ENCODE measurements around the gene SCG3. TPM values are rescaled to one million over a fixed set of nuclear protein-coding genes. Genes with fewer than 3 reads are reported as not detected.

The SCG3 gene
- total and polyA plus RNA-seq, 2 donors from 2014 or later: 0.11 to 0.13 TPM

DNA sequence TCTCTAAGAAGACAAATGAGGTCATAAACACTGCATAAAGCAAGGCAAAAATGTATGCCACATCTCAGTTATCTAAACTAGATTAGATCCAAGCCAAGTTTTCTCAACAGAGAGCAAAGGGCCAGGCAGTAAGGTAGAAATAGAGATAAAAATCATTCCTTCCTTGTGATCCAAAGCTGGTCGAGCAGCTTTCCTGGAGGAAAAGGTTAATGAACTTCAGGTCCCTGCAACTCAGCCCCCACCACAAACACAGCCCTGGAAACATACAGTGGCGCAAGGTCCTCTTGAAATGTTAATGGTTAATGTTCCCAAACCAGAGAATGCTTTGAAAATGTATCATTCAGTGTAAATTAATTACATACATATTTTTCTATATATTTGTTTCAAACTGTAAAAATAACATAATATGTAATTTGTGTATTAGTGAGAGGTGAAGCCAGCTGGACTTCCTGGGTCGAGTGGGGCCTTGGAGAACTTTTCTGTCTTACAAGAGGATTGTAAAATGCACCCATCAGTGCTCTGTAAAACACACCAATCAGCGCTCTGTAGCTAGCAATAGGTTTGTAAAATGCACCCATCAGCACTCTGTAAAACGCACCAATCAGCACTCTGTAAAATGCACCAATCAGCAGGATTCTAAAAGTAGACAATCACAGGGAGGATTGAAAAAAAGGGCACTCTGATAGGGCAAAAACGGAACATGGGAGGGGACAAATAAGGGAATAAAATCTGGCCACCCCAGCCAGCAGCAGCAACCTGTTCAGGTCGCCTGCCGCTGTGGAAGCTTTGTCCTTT, 39.1 kb downstream of the SCG3 start:
- peak in 2 of 5 donors; percentile 5 to 9 for DNase-seq
- Histone ChIP-seq H3K27ac (ENCODE audit: low read depth in 2 of 2, low read length in 2 of 2) (no peak overlapping the region), H3K4me3 (ENCODE audit: low read length in 3 of 3) (no peak overlapping the region), H3K9ac (ENCODE audit: low read length in 3 of 3) (no peak overlapping the region), H3K4me1 (ENCODE audit: control insufficient read depth in 2 of 3, insufficient read depth in 2 of 3, low read depth in 1 of 3, low read length in 3 of 3) (no peaks in the 10 kb centered on the region), H3K9me3 (ENCODE audit: control insufficient read depth in 2 of 3, insufficient read depth in 1 of 3, low read length in 3 of 3) (no peaks in the 10 kb centered on the region), H3K27me3 (ENCODE audit: control insufficient read depth, insufficient read depth, low read length) (no peaks in the 10 kb centered on the region), H3K36me3 (ENCODE audit: control insufficient read depth in 2 of 3, insufficient read depth in 3 of 3, low read length in 3 of 3) (peaks cover 0 to 3% (median 2%) of the 10 kb centered on the region in 3 donors)
- intact Hi-C loops (cut with DNase I): no loop called here
- no peak for FAIRE-seq
- TF ChIP-seq, protein P1, sequence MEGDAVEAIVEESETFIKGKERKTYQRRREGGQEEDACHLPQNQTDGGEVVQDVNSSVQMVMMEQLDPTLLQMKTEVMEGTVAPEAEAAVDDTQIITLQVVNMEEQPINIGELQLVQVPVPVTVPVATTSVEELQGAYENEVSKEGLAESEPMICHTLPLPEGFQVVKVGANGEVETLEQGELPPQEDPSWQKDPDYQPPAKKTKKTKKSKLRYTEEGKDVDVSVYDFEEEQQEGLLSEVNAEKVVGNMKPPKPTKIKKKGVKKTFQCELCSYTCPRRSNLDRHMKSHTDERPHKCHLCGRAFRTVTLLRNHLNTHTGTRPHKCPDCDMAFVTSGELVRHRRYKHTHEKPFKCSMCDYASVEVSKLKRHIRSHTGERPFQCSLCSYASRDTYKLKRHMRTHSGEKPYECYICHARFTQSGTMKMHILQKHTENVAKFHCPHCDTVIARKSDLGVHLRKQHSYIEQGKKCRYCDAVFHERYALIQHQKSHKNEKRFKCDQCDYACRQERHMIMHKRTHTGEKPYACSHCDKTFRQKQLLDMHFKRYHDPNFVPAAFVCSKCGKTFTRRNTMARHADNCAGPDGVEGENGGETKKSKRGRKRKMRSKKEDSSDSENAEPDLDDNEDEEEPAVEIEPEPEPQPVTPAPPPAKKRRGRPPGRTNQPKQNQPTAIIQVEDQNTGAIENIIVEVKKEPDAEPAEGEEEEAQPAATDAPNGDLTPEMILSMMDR (IDR thresholded peaks at IDR 0.05; ENCODE audit: borderline replicate concordance, extremely low read depth, insufficient read depth): no peak

DNA sequence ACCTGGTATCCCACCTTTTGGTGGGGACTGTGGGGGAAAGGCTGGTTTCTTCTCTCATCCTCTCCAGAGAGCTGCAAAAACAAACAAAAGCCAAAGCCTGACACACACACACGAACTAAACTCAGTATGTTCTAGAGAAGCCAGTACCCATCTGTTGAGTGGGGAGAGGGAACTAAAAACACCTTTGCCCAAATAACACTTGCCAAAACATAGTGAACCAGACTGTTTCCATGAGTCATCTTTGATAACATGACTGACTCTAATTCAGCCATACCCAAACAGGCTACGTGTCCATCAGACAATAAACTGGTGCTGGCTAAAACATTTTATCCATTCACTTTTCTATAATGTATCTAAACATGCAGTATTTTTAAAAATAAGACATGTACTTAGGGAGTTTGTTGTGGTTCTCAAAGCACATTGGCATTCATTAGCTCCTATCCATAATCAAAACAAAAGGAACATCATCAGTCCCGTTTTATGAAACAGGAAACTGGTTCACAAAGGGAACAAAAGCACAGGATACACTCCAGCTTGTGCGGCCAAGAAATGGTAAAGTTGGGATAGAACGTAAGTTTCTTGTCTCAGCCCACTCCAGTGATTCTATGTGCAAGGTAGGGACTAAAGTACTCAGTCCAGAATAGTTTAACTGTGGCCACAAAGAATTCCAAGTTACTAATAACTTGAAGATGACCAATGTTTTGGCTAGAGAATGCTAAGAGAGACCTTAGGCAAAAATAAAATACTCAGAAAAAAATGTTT, 40.1 kb downstream of the SCG3 start:
- H3K4me1 ChIP-seq (ENCODE audit: control insufficient read depth in 2 of 3, insufficient read depth in 2 of 3, low read depth in 1 of 3, low read length in 3 of 3): peaks cover 0 to 2% (median 0%) of the 10 kb centered on the region in 3 donors
- FAIRE-seq: no peak
- DNase-seq: no peak
- H3K27me3 ChIP-seq (ENCODE audit: control insufficient read depth, insufficient read depth, low read length): no peaks in the 10 kb centered on the region
- intact Hi-C loops (cut with DNase I): no loop called here
- TF ChIP-seq, protein P1 (IDR thresholded peaks at IDR 0.05; ENCODE audit: borderline replicate concordance, extremely low read depth, insufficient read depth): no peak
- peaks cover 0 to 3% (median 2%) of the 10 kb centered on the region in 3 donors for H3K36me3 ChIP-seq (ENCODE audit: control insufficient read depth in 2 of 3, insufficient read depth in 3 of 3, low read length in 3 of 3)
- no peak overlapping the region for H3K9ac ChIP-seq (ENCODE audit: low read length in 3 of 3)
- no peak overlapping the region for H3K27ac ChIP-seq (ENCODE audit: low read depth in 2 of 2, low read length in 2 of 2)
- no peak overlapping the region for H3K4me3 ChIP-seq (ENCODE audit: low read length in 3 of 3)
- no peaks in the 10 kb centered on the region for H3K9me3 ChIP-seq (ENCODE audit: control insufficient read depth in 2 of 3, insufficient read depth in 1 of 3, low read length in 3 of 3)

DNA sequence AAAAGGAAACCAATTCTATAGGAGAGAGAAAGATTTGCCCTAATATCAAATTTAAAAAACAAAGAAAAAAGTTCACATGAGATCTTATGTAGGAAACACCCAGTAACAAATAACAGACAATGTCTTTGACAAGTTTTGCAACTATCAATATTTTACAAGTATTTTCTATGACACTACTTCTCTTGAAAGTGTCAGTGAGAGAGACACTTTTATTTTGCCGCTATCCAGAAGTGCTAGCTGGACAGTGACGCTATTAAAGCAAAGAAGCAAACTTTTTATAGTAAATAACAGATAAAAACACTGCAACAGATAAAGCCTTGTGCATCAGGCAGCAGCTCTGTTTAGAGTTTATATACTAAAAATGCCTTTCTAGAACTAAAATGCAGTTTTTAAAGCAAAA, 42.9 kb downstream of the SCG3 start:
- Histone ChIP-seq H3K27me3 (ENCODE audit: control insufficient read depth, insufficient read depth, low read length) (no peaks in the 10 kb centered on the region), H3K27ac (ENCODE audit: low read depth in 2 of 2, low read length in 2 of 2) (no peak overlapping the region), H3K9ac (ENCODE audit: low read length in 3 of 3) (no peak overlapping the region), H3K9me3 (ENCODE audit: control insufficient read depth in 2 of 3, insufficient read depth in 1 of 3, low read length in 3 of 3) (no peaks in the 10 kb centered on the region), H3K4me3 (ENCODE audit: low read length in 3 of 3) (no peak overlapping the region), H3K36me3 (ENCODE audit: control insufficient read depth in 2 of 3, insufficient read depth in 3 of 3, low read length in 3 of 3) (peaks cover 0 to 3% (median 2%) of the 10 kb centered on the region in 3 donors), H3K4me1 (ENCODE audit: control insufficient read depth in 2 of 3, insufficient read depth in 2 of 3, low read depth in 1 of 3, low read length in 3 of 3) (peaks cover 0 to 3% (median 0%) of the 10 kb centered on the region in 3 donors)
- intact Hi-C loops (cut with DNase I): no loop called here
- DNase-seq: no peak
- TF ChIP-seq, protein P1 (IDR thresholded peaks at IDR 0.05; ENCODE audit: borderline replicate concordance, extremely low read depth, insufficient read depth): no peak
- FAIRE-seq: no peak
